K562 (cell line): ENCODE results near the gene RAB31. TPM values are rescaled to one million over a fixed set of nuclear protein-coding genes. Genes with fewer than 3 reads are reported as not detected.
A peak's percentile ranks its signal among the peaks of the same experiment; 100 is the strongest.

ENCODE experiments used
- ATF1 ChIP-seq, 2 experiments: fragments of 450-650 bp in 1 of 2; IDR thresholded peaks; 2 replicates each; pipeline ENCODE4 v1.6.1; 2016; ENCODE audit warnings: missing compliant biosample characterization in 1 of 2, missing genetic modification characterization in 1 of 2
- ATF4 ChIP-seq: fragments of 450-650 bp; formaldehyde crosslinking; IDR thresholded peaks from 2 replicates; pipeline ENCODE4 v1.4.0; 2022; ENCODE audit warnings: mild to moderate bottlenecking, moderate library complexity
- CAMTA2 ChIP-seq: fragments of 250-450 bp; sonication (Bioruptor Pico); conservative IDR thresholded peaks from 2 replicates; pipeline ENCODE4 v1.5.1; 2022
- ELF4 ChIP-seq: fragments of 450-650 bp; formaldehyde crosslinking; IDR thresholded peaks from 2 replicates; pipeline ENCODE4 v1.4.0; 2022; ENCODE audit warnings: missing genetic modification characterization
- FOXJ3 ChIP-seq: sonication (generic); formaldehyde crosslinking; IDR thresholded peaks from 2 replicates; pipeline ENCODE4 v1.4.0; 2020; ENCODE audit warnings: mild to moderate bottlenecking, missing genetic modification reagents
- HDGF ChIP-seq: fragments of 450-650 bp; IDR thresholded peaks from 2 replicates; pipeline ENCODE4 v1.6.1; 2016
- KDM5B ChIP-seq: fragments of 200-600 bp; sonication (generic); IDR thresholded peaks from 2 replicates; pipeline ENCODE4 v1.6.1; 2012; ENCODE audit warnings: low read depth, mild to moderate bottlenecking, moderate library complexity, low read length, control low read depth, inconsistent platforms; ENCODE audit not compliant: insufficient replicate concordance
- MNT ChIP-seq, 2 experiments: fragments of 450-650 bp; conservative IDR thresholded peaks; 2 replicates each; pipeline ENCODE4 v1.6.1; 2017; ENCODE audit warnings: mild to moderate bottlenecking in 2 of 2, moderate library complexity in 2 of 2
- NFXL1 ChIP-seq: fragments of 450-650 bp; formaldehyde crosslinking; IDR thresholded peaks from 2 replicates; pipeline ENCODE4 v1.4.0; 2021; ENCODE audit warnings: mild to moderate bottlenecking
- OTX1 ChIP-seq: fragments of 450-650 bp; formaldehyde crosslinking; IDR thresholded peaks from 2 replicates; pipeline ENCODE4 v1.4.0; 2022; ENCODE audit warnings: mild to moderate bottlenecking
- PCBP1 ChIP-seq: fragments of 200-400 bp; formaldehyde crosslinking; IDR thresholded peaks from 2 replicates; pipeline ENCODE4 v1.6.1; 2018; ENCODE audit warnings: mild to moderate bottlenecking, low read depth, low read length; ENCODE audit not compliant: poor library complexity, severe bottlenecking
- SMAD1 ChIP-seq: fragments of 150-350 bp; IDR thresholded peaks from 2 replicates; pipeline ENCODE4 v1.6.1; 2014; ENCODE audit warnings: low read length, low read depth; ENCODE audit not compliant: partially characterized antibody
- TCF3 ChIP-seq: sonication (generic); formaldehyde crosslinking; IDR thresholded peaks from 2 replicates; pipeline ENCODE4 v1.4.0; 2020; ENCODE audit warnings: mild to moderate bottlenecking, missing genetic modification reagents
- YY1 ChIP-seq, 3 experiments: IDR thresholded peaks; 2 replicates each; pipeline ENCODE4 v1.6.1; 2011; ENCODE audit warnings: low read length in 2 of 3, mild to moderate bottlenecking in 2 of 3, moderate library complexity in 2 of 3, borderline replicate concordance in 1 of 3, control low read depth in 1 of 3, low read depth in 1 of 3; ENCODE audit not compliant: insufficient read depth in 3 of 3, insufficient replicate concordance in 2 of 3, control insufficient read depth in 1 of 3, insufficient read length in 1 of 3; ENCODE audit errors: extremely low read depth in 1 of 3
- ZNF253 ChIP-seq: fragments of 250-450 bp; sonication (Bioruptor Pico); conservative IDR thresholded peaks from 2 replicates; pipeline ENCODE4 v1.6.1; 2021; ENCODE audit warnings: mild to moderate bottlenecking
- ZNF592 ChIP-seq: fragments of 450-650 bp; IDR thresholded peaks from 2 replicates; pipeline ENCODE4 v1.6.1; 2017; ENCODE audit warnings: antibody characterized with exemption, mild to moderate bottlenecking
- ZNF696 ChIP-seq: fragments of 250-450 bp; sonication (Bioruptor Pico); conservative IDR thresholded peaks from 2 replicates; pipeline ENCODE4 v1.4.0; 2020; ENCODE audit warnings: mild to moderate bottlenecking, moderate library complexity
- ZNF740 ChIP-seq, 3 experiments: fragments of 200-800 bp in 1 of 3; sonication (Bioruptor generic) in 1 of 3; sonication (generic) in 1 of 3; formaldehyde crosslinking in 1 of 3; IDR thresholded peaks; 2 replicates each; pipeline versions ENCODE4 v1.6.1 to v1.8.0; 2016 to 2022; ENCODE audit warnings: mild to moderate bottlenecking in 2 of 3, missing compliant biosample characterization in 2 of 3, missing genetic modification characterization in 2 of 3, missing genetic modification reagents in 1 of 3
- polyA plus RNA-seq, 8 experiments: library from polyadenylated mRNA; depleted of rRNA in 4 of 8; stranded (reverse) in 5 of 8; unstranded in 3 of 8; fragments of >200 nt; fragmentation: Nextera tagmentation in 2 of 8; fragmentation: Illumina TruSeq in 1 of 8; extraction: Ambion mirVana in 2 of 8; extraction: Trizol in 1 of 8; gene quantifications; 2 replicates each; pipeline versions ENCODE4 v1.2.1 to v1.2.3, GENCODE V29; 2011 to 2014; ENCODE audit warnings: inconsistent platforms in 1 of 8, missing spikeins in 1 of 8
- total RNA-seq, 7 experiments: library from RNA; depleted of rRNA in 6 of 7; stranded (reverse); fragments of >200 nt in 6 of 7; fragmentation: Illumina TruSeq in 2 of 7; extraction: Trizol in 2 of 7; gene quantifications; 2 replicates each; pipeline versions ENCODE4 v1.2.1 to v1.2.3, GENCODE V29; 2011 to 2021; ENCODE audit warnings: low replicate concordance in 1 of 7

RAB31 gene
- total and polyA plus RNA-seq, 9 of the 15 experiments (the other 6 are each of a cell fraction or from before 2014, with no cell fraction given) = 20.7 to 70.4 (median 41.3) TPM

- peak; percentile 21; the same call in 1 of the 2 replicates for TF ChIP-seq OTX1 (CRISPR knock-in tag)
- peak; percentile 9; the same call in 1 of the 2 replicates for TF ChIP-seq TCF3 (CRISPR knock-in tag)
- no peak for TF ChIP-seq PCBP1
- no peak for TF ChIP-seq ZNF696
- TF ChIP-seq NFXL1 (CRISPR knock-in tag) = peak; percentile 58; the same call in 1 of the 2 replicates
- 0 out of 2 replicates have a peak, but pooled peaks have one; percentile 12 for TF ChIP-seq CAMTA2 (CRISPR knock-in tag)
- no peak for TF ChIP-seq ATF1 (CRISPR knock-in tag; IDR thresholded peaks at IDR 0.05)
- TF ChIP-seq ATF1 (tag; IDR thresholded peaks at IDR 0.05) = peak; percentile 80
- peak in 1 of 3 experiments; percentile 41 for TF ChIP-seq YY1 (IDR thresholded peaks at IDR 0.05; ENCODE audit: borderline replicate concordance in 1 of 3, control insufficient read depth in 1 of 3, extremely low read depth in 1 of 3, insufficient read depth in 3 of 3, insufficient read length in 1 of 3, insufficient replicate concordance in 2 of 3, low read depth in 1 of 3, low read length in 2 of 3)
- peak in 1 of 2 experiments; percentile 20; a peak in 1 of 4 replicates for TF ChIP-seq MNT (conservative IDR thresholded peaks at IDR 0.05)
- TF ChIP-seq KDM5B = peak; percentile 40
- peak; percentile 95 for TF ChIP-seq ZNF592
- TF ChIP-seq ZNF740 (CRISPR knock-in tag; IDR thresholded peaks at IDR 0.05) = no peak
- TF ChIP-seq ZNF740 (tag; IDR thresholded peaks at IDR 0.05) = peak in 1 of 2 experiments; percentile 82; a peak in 2 of 4 replicates
- 0 out of 2 replicates have a peak, but pooled peaks have one; percentile 35 for TF ChIP-seq FOXJ3
- TF ChIP-seq ELF4 (CRISPR knock-in tag) = peak; percentile 38
- no peak for TF ChIP-seq SMAD1
- TF ChIP-seq ZNF253 = 0 out of 2 replicates have a peak, but pooled peaks have one; percentile 40
- peak; percentile 39; the same call in 1 of the 2 replicates for TF ChIP-seq HDGF
- 0 out of 2 replicates have a peak, but pooled peaks have one; percentile 26 for TF ChIP-seq ATF4 (CRISPR knock-in tag)
Measured at GRCh38 chr18:9684881-9685614, 23.1 kb upstream of the RAB31 start (continued).
